Measurements from ENCODE around the gene ANKRD29.

DNA sequence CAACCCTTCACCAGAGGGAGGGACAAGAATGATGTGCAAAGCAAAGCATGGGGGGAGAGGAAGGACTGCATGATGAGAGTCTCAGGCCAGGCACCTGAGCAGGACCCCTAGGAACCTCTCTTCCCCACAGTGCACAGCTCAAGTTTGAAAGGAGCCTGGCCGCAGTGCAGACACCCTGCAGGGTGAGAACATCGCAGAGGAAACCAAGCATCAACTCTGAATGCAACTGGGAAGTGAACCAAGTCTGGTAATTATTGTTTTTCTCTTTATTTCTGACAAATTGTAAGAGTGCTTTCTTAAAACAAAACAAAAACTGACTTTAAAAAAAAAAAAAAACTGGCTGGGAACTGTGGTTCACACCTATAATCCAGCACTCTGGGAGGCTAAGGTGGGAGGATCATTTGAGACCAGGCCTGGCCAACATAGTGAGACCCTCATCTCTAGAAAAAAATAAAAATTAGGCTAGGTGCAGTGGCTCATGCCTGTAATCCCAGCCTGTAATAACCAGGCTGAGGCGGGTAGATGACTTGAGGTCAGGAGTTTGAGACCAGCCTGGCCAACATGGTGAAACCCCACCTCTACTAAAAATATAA lies 91.7 kb downstream of the ANKRD29 start:
- TF ChIP-seq, protein P1, sequence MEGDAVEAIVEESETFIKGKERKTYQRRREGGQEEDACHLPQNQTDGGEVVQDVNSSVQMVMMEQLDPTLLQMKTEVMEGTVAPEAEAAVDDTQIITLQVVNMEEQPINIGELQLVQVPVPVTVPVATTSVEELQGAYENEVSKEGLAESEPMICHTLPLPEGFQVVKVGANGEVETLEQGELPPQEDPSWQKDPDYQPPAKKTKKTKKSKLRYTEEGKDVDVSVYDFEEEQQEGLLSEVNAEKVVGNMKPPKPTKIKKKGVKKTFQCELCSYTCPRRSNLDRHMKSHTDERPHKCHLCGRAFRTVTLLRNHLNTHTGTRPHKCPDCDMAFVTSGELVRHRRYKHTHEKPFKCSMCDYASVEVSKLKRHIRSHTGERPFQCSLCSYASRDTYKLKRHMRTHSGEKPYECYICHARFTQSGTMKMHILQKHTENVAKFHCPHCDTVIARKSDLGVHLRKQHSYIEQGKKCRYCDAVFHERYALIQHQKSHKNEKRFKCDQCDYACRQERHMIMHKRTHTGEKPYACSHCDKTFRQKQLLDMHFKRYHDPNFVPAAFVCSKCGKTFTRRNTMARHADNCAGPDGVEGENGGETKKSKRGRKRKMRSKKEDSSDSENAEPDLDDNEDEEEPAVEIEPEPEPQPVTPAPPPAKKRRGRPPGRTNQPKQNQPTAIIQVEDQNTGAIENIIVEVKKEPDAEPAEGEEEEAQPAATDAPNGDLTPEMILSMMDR (IDR thresholded peaks at IDR 0.05): no peak
- TF ChIP-seq EZH2 (IDR thresholded peaks at IDR 0.05): no peak

Measured in neural progenitor cell (in vitro differentiated cells).